Neural progenitor cell (in vitro differentiated cells): ENCODE measurements around the gene TNFRSF6B. TPM values are rescaled to one million over a fixed set of nuclear protein-coding genes. Genes with fewer than 3 reads are reported as not detected.

Source experiments
- DNase-seq: peaks from one replicate; pipeline ENCODE4 v3.0.0-alpha.2; 2016; ENCODE audit warnings: low spot score
- H2AFZ ChIP-seq: fragments of 200-600 bp; sonication (generic); replicated peaks from 2 replicates; pipeline ENCODE4 v1.6.1; 2016; ENCODE audit warnings: antibody characterized with exemption
- H3F3A ChIP-seq: fragments of 200-600 bp; sonication (generic); 2 replicates; pipeline ENCODE4 v1.6.1; 2016; ENCODE audit warnings: antibody characterized with exemption, low read depth
- H3K27ac ChIP-seq: fragments of 200-600 bp; sonication (generic); 2 replicates; pipeline ENCODE4 v1.5.1; 2016; ENCODE audit warnings: mild to moderate bottlenecking
- H3K27me3 ChIP-seq: fragments of 200-600 bp; sonication (generic); 2 replicates; pipeline ENCODE4 v1.6.1; 2016; ENCODE audit warnings: mild to moderate bottlenecking, moderate library complexity
- H3K36me3 ChIP-seq: fragments of 200-600 bp; sonication (generic); 2 replicates; pipeline ENCODE4 v1.5.1; 2016
- H3K4me1 ChIP-seq: fragments of 200-600 bp; sonication (generic); 2 replicates; pipeline ENCODE4 v1.6.1; 2016; ENCODE audit warnings: mixed run types
- H3K4me2 ChIP-seq: fragments of 200-600 bp; sonication (generic); 2 replicates; pipeline ENCODE4 v1.6.1; 2016
- H3K4me3 ChIP-seq: fragments of 200-600 bp; sonication (generic); 2 replicates; pipeline ENCODE4 v1.5.1; 2016
- H3K79me2 ChIP-seq: fragments of 200-600 bp; sonication (generic); 2 replicates; pipeline ENCODE4 v1.6.1; 2016; ENCODE audit warnings: low read depth
- H3K9ac ChIP-seq: fragments of 200-600 bp; sonication (generic); 2 replicates; pipeline ENCODE4 v1.6.1; 2016
- H3K9me3 ChIP-seq: fragments of 200-600 bp; sonication (generic); 2 replicates; pipeline ENCODE4 v1.5.1; 2016; ENCODE audit warnings: low read depth
- H4K20me1 ChIP-seq: fragments of 200-600 bp; sonication (generic); 2 replicates; pipeline ENCODE4 v1.6.1; 2016; ENCODE audit warnings: low read depth
- H3K27ac Mint-ChIP-seq: 3 replicates; pipeline ENCODE4 v1.8.0; 2021; ENCODE audit warnings: mixed read lengths
- H3K27me3 Mint-ChIP-seq: 2 replicates; pipeline ENCODE4 v1.8.0; 2022; ENCODE audit warnings: low read depth, mild to moderate bottlenecking, inconsistent platforms, moderate library complexity, mixed read lengths; ENCODE audit not compliant: insufficient read depth
- H3K36me3 Mint-ChIP-seq: 3 replicates; pipeline ENCODE4 v1.8.0; 2021; ENCODE audit warnings: mixed read lengths
- H3K4me1 Mint-ChIP-seq: 3 replicates; pipeline ENCODE4 v1.8.0; 2021; ENCODE audit warnings: mixed read lengths
- H3K4me3 Mint-ChIP-seq: 3 replicates; pipeline ENCODE4 v1.8.0; 2021; ENCODE audit warnings: mild to moderate bottlenecking, moderate library complexity, mixed read lengths
- H3K9me3 Mint-ChIP-seq: 3 replicates; pipeline ENCODE4 v1.8.0; 2020; ENCODE audit warnings: mixed read lengths
- EZH2 ChIP-seq: fragments of 200-600 bp; sonication (generic); IDR thresholded peaks from 2 replicates; pipeline ENCODE4 v1.6.1; 2017; ENCODE audit warnings: antibody characterized with exemption, mild to moderate bottlenecking, moderate library complexity
- EZH2phosphoT487 ChIP-seq: fragments of 200-600 bp; sonication (generic); IDR thresholded peaks from 2 replicates; pipeline ENCODE4 v1.6.1; 2017; ENCODE audit warnings: antibody characterized with exemption
- total RNA-seq: library from RNA; depleted of rRNA; stranded (reverse); fragments of >200 nt; gene quantifications from 2 replicates; pipeline ENCODE4 v1.2.3, GENCODE V29; 2015; ENCODE audit warnings: low replicate concordance
- TF ChIP-seq, protein P1 (sequence below): fragments of 200-600 bp; sonication (generic); IDR thresholded peaks from 2 replicates; pipeline ENCODE4 v1.5.1; 2017; ENCODE audit warnings: antibody characterized with exemption, mild to moderate bottlenecking

TNFRSF6B gene
- total RNA-seq, 1 donor from 2014 or later = not detected

DNA sequence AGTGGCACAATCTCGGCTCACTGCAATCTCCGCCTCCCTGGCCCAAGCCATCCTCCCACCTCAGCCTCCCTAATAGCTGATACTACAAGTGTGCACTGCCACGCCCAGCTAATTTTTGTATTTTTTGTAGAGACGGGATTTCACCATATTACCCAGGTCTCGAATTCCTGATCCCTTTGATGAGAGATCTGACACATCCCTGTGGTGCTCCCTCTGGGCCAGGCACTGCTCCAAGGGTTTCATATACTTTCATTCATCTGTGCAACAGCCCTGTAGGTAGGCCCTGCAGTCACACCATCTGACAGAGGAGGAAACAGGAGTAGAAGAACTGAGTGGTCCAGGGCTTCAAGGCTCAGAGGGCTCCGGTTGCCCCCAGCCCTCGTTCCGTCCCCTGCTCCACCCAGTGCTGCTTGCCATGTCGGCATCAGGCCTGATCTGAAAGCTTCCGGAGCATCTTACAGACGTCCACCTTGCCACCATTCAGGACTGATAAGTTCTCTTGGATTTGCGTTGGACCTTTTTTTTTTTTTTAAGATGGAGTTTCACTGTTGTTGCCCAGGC, 14.7 kb downstream of the TNFRSF6B start:
- no peak overlapping the region for H3K27ac ChIP-seq
- peaks cover 22% of the 10 kb centered on the region for H3K36me3 ChIP-seq
- peaks cover 95% of the 10 kb centered on the region for H3K79me2 ChIP-seq
- H3K27me3 Mint-ChIP-seq = peaks cover 5% of the 10 kb centered on the region
- H3K9me3 Mint-ChIP-seq = peaks cover 22% of the 10 kb centered on the region
- H4K20me1 ChIP-seq = peaks cover 18% of the 10 kb centered on the region
- peak overlapping the region; percentile 33 for H3K4me3 Mint-ChIP-seq
- H3K9ac ChIP-seq = no peak overlapping the region
- no peak overlapping the region for H3K27ac Mint-ChIP-seq
- no peaks in the 10 kb centered on the region for H3F3A ChIP-seq
- no peak for DNase-seq
- H3K27me3 ChIP-seq = no peaks in the 10 kb centered on the region
- H2AFZ ChIP-seq = no peak overlapping the region
- no peak for TF ChIP-seq EZH2
- no peak for TF ChIP-seq EZH2phosphoT487
- TF ChIP-seq, protein P1, sequence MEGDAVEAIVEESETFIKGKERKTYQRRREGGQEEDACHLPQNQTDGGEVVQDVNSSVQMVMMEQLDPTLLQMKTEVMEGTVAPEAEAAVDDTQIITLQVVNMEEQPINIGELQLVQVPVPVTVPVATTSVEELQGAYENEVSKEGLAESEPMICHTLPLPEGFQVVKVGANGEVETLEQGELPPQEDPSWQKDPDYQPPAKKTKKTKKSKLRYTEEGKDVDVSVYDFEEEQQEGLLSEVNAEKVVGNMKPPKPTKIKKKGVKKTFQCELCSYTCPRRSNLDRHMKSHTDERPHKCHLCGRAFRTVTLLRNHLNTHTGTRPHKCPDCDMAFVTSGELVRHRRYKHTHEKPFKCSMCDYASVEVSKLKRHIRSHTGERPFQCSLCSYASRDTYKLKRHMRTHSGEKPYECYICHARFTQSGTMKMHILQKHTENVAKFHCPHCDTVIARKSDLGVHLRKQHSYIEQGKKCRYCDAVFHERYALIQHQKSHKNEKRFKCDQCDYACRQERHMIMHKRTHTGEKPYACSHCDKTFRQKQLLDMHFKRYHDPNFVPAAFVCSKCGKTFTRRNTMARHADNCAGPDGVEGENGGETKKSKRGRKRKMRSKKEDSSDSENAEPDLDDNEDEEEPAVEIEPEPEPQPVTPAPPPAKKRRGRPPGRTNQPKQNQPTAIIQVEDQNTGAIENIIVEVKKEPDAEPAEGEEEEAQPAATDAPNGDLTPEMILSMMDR = no peak
- peaks cover 22% of the 10 kb centered on the region for H3K4me1 Mint-ChIP-seq
- H3K36me3 Mint-ChIP-seq = peaks cover 49% of the 10 kb centered on the region
- no peaks in the 10 kb centered on the region for H3K9me3 ChIP-seq
- H3K4me3 ChIP-seq = no peak overlapping the region
- H3K4me1 ChIP-seq = peaks cover 6% of the 10 kb centered on the region
- H3K4me2 ChIP-seq = no peak overlapping the region

- H4K20me1 ChIP-seq = peaks cover 12% of the 10 kb centered on the region
- peaks cover 14% of the 10 kb centered on the region for H3K4me1 Mint-ChIP-seq
Measured at GRCh38 chr20:63712191-63712590, 15.7 kb downstream of the TNFRSF6B start.

DNA sequence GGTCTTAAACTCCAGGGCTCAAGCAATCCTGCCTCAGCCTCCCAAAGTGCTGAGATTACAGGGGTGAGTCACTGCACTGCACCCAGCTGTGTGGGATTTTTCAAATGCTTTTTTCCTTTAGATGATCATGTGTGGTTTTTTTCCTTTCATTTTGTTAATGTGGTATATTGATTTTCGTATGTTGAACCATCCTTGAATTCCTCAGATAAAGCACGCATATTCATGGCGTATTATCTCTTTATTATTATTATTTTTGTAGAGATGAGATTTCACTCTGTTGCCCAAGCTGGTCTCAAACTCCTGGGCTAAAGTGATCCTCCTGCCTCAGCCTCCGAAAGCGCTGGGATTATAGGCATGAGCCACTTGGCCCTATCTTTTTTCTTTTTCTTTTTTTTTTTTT, 18.4 kb downstream of the TNFRSF6B start:
- H2AFZ ChIP-seq = no peak overlapping the region
- H4K20me1 ChIP-seq = no peaks in the 10 kb centered on the region
- TF ChIP-seq EZH2 (no peak), EZH2phosphoT487 (no peak)
- TF ChIP-seq, protein P1 = no peak
- Mint-ChIP-seq H3K36me3 (peaks cover 64% of the 10 kb centered on the region), H3K9me3 (peaks cover 39% of the 10 kb centered on the region), H3K4me1 (peaks cover 4% of the 10 kb centered on the region), H3K27me3 (no peaks in the 10 kb centered on the region), H3K4me3 (no peak overlapping the region), H3K27ac (no peak overlapping the region)
- H3K4me1 ChIP-seq = no peaks in the 10 kb centered on the region
- H3K9ac ChIP-seq = no peak overlapping the region
- H3K27ac ChIP-seq = no peak overlapping the region
- no peaks in the 10 kb centered on the region for H3K9me3 ChIP-seq
- no peak for DNase-seq
- no peaks in the 10 kb centered on the region for H3K27me3 ChIP-seq
- H3K4me2 ChIP-seq = no peak overlapping the region
- H3F3A ChIP-seq = no peaks in the 10 kb centered on the region
- no peak overlapping the region for H3K4me3 ChIP-seq
- peaks cover 98% of the 10 kb centered on the region for H3K79me2 ChIP-seq
- peaks cover 26% of the 10 kb centered on the region for H3K36me3 ChIP-seq

More at GRCh38 chr20:63712191-63712590, 15.7 kb downstream of the TNFRSF6B start:
- peak overlapping the region; percentile 41 for H3K4me3 Mint-ChIP-seq
- H3K36me3 Mint-ChIP-seq = peaks cover 52% of the 10 kb centered on the region
- Histone ChIP-seq H3K27me3 (no peaks in the 10 kb centered on the region), H3K27ac (no peak overlapping the region), H3K4me2 (no peak overlapping the region), H3F3A (no peaks in the 10 kb centered on the region), H3K36me3 (peaks cover 22% of the 10 kb centered on the region), H3K9ac (no peak overlapping the region), H3K79me2 (peaks cover 93% of the 10 kb centered on the region), H3K4me1 (peaks cover 6% of the 10 kb centered on the region), H3K4me3 (no peak overlapping the region), H2AFZ (no peak overlapping the region), H3K9me3 (no peaks in the 10 kb centered on the region)
- no peak overlapping the region for H3K27ac Mint-ChIP-seq
- TF ChIP-seq EZH2phosphoT487 (no peak), EZH2 (no peak)
- TF ChIP-seq, protein P1 = no peak
- no peak for DNase-seq
- H3K9me3 Mint-ChIP-seq = peaks cover 26% of the 10 kb centered on the region
- H3K27me3 Mint-ChIP-seq = peaks cover 2% of the 10 kb centered on the region
